Ovary (tissue), 3 donors: Measurements from ENCODE around the gene ITSN1.

Experiments
- EP300 ChIP-seq: sonication (generic); formaldehyde crosslinking; IDR thresholded peaks from one replicate; pipeline ENCODE4 v1.6.1; 2017; ENCODE audit warnings: antibody characterized with exemption
- POLR2A ChIP-seq: fragments of 450-650 bp; IDR thresholded peaks from one replicate; pipeline ENCODE4 v1.6.1; 2017; ENCODE audit warnings: antibody characterized with exemption, mild to moderate bottlenecking, moderate library complexity
- TF ChIP-seq, protein P1 (sequence below), 3 donors: fragments of 450-650 bp in 2 of 3; fragments of 200-600 bp in 1 of 3; IDR thresholded peaks; one replicate each; pipeline versions ENCODE4 v1.5.1 to v1.8.0; 2016 to 2022; ENCODE audit warnings: antibody characterized with exemption in 3 of 3, mild to moderate bottlenecking in 1 of 3
- donor health status: DM: no; HTN: no; CAD: no.

DNA sequence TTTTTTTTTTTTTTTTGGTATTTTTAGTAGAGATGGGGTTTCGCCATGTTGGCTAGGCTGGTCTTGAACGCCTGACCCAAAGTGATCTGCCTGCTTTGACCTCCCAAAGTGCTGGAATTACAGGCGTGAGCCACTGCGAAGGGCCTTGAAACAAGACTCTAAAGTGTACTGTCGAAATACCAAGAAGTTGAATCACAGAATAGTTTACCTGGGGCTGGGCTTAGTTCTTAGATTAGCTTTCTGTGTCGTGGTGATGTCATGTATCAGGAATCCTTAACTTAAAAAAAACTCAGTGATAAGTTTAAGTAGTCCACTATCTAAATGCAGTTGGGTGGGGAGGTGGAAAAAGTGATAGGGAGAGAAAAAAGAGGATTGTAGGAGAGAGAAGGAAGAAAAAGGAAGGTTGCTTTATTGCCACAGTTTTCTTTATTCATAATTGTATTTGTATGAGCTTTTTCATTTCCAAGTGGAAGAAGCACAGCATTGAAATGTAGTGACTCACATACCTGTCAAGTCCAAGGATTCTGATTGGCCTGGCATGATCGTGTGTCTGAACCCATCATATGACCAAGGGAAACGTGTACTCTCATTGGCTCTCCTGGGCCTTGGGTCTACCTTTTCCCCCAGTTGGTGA is 13.4 kb downstream of the ITSN1 start:
- no peak for TF ChIP-seq POLR2A
- TF ChIP-seq, protein P1, sequence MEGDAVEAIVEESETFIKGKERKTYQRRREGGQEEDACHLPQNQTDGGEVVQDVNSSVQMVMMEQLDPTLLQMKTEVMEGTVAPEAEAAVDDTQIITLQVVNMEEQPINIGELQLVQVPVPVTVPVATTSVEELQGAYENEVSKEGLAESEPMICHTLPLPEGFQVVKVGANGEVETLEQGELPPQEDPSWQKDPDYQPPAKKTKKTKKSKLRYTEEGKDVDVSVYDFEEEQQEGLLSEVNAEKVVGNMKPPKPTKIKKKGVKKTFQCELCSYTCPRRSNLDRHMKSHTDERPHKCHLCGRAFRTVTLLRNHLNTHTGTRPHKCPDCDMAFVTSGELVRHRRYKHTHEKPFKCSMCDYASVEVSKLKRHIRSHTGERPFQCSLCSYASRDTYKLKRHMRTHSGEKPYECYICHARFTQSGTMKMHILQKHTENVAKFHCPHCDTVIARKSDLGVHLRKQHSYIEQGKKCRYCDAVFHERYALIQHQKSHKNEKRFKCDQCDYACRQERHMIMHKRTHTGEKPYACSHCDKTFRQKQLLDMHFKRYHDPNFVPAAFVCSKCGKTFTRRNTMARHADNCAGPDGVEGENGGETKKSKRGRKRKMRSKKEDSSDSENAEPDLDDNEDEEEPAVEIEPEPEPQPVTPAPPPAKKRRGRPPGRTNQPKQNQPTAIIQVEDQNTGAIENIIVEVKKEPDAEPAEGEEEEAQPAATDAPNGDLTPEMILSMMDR (IDR thresholded peaks at IDR 0.05) = no peak
- TF ChIP-seq EP300 = no peak
